ENCODE data around the gene SSR1.
"Not testable (repeated sequence)": the region's sequence is repeated elsewhere in the genome, so short reads cannot be mapped to it uniquely, and the experiment has no call there.

SSR1 gene

DNA sequence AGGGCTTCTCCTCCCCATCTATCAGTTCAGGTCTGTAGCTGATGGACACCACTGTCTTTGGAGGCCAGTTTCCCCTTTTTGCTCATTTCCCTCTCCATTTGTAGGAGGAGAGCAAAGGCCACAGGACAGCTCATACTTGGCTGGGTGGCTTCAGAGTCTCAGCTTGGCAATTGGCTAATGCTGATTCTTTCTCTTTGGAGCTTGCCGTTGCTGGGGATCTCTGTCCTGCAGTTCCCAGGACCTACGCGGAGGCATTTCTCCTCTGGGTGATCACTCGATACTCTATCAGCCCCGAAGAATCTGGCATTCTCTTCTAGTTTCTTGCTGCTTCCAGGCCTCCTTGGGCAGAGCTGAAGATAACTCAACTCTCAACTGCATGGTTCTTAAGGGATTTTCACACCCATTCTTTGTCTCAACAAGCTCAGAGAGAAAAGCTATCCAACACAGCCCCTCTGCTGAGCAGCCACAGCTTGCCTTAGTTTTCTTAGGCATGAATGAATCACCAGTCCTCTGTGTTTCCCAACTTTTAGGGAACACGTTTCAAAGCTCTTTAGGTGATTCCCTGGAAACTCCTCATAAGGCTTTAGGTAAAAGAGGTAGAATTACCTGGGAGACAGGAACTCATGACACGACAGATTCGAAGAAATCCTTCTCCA, 19.2 kb upstream of the SSR1 start:
- Mint-ChIP-seq H3K27ac (no peak overlapping the region), H3K27me3 (ENCODE audit: low read depth) (peaks cover 14% of the 10 kb centered on the region), H3K4me3 (no peak overlapping the region), H3K9me3 (no peaks in the 10 kb centered on the region), H3K4me1 (ENCODE audit: low read depth) (no peaks in the 10 kb centered on the region), H3K36me3 (ENCODE audit: low read depth) (no peaks in the 10 kb centered on the region)
- no peak for DNase-seq (ENCODE audit: low spot score)

DNA sequence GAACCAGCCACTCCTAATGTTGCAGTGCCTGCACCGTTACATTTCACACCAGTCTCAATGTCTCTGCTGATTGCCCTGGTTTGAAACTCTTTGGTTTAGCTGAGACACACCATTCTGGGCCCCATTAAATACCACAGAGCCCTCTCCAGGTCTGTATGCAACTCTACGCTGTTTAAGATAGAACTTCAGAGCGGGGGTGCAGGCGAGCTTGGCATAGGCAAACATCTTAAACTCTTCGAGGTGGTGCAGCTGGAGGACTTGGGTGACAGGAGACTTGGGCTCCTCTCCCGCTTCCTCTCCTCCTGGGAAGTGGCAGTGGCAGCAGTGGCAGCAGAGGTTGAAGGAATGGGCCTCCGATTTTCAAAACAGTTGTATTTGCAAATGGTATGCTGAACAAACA, 18.5 kb upstream of the SSR1 start:
- H3K36me3 Mint-ChIP-seq (ENCODE audit: low read depth): no peaks in the 10 kb centered on the region
- no peak overlapping the region for H3K4me3 Mint-ChIP-seq
- no peaks in the 10 kb centered on the region for H3K4me1 Mint-ChIP-seq (ENCODE audit: low read depth)
- H3K27ac Mint-ChIP-seq: no peak overlapping the region
- H3K27me3 Mint-ChIP-seq (ENCODE audit: low read depth): peaks cover 16% of the 10 kb centered on the region
- no peaks in the 10 kb centered on the region for H3K9me3 Mint-ChIP-seq
- no peak for DNase-seq (ENCODE audit: low spot score)

DNA sequence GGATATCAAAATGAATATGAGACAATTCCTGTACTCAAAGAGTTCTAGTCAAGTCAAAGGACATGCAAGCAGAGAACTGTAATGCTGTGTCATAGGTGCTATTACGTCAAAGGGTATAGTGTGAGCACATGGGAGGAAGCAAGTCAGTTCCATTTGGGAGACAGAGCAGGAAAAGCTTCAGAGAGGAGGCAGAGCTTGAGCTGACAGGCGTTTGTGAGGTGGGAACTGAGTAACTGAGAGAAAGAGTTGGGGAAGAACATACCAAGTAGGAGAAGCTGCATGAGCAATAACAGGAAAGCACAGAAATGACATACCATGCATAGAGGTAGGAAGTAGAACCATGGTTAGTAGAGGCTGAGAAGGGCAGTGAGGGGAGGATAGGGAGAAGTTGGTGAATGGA, 15.2 kb upstream of the SSR1 start:
- H3K4me1 Mint-ChIP-seq (ENCODE audit: low read depth): no peaks in the 10 kb centered on the region

DNA sequence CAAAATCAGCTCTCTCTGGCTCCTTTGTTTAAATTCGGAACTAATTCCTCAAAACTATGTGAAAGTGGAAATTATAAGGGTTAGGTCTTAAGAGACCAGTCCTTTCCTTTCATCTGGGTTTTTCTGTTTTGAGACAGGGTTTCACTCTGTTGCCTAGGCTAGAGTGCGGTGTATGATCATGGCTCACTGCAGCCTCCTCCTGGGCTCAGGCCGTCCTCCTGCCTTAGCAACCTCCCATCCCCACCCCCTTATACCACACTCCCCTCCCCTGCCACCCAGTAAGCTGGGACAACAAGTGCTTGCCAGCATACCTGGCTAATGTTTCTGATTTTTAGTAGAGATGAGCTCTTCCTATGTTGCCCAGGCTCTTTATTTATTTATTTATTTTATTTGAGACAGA, 12.8 kb upstream of the SSR1 start:
- H3K4me1 Mint-ChIP-seq (ENCODE audit: low read depth): no peaks in the 10 kb centered on the region
- peaks cover 4% of the 10 kb centered on the region for H3K9me3 Mint-ChIP-seq
- no peaks in the 10 kb centered on the region for H3K36me3 Mint-ChIP-seq (ENCODE audit: low read depth)
- DNase-seq (ENCODE audit: low spot score): no peak
- peaks cover 17% of the 10 kb centered on the region for H3K27me3 Mint-ChIP-seq (ENCODE audit: low read depth)
- H3K27ac Mint-ChIP-seq: no peak overlapping the region
- no peak overlapping the region for H3K4me3 Mint-ChIP-seq

More for the DNA sequence above, 15.2 kb upstream of the SSR1 start:
- no peaks in the 10 kb centered on the region for H3K36me3 Mint-ChIP-seq (ENCODE audit: low read depth)
- H3K27ac Mint-ChIP-seq: no peak overlapping the region
- peaks cover 4% of the 10 kb centered on the region for H3K9me3 Mint-ChIP-seq
- no peak for DNase-seq (ENCODE audit: low spot score)
- no peak overlapping the region for H3K4me3 Mint-ChIP-seq
- peaks cover 22% of the 10 kb centered on the region for H3K27me3 Mint-ChIP-seq (ENCODE audit: low read depth)

DNA sequence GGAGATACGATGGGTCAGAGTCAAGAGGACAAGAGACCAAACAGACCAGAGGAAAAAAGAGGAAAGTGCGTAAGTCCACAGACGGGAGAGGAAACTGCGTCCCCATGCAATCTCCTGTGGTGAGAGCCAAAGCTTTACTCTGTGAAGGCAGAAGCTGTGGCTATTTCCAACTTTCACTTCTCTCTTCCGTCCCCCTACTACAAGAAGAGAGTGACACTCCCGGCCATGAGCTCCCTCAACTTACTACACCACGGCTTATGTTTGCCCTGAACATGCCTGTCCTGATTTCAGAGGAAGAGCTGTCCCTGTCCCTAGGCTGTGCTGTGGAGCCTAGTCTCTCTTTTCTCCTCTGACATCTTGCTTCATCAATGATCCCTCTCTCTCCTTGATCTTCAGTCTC, 11.5 kb upstream of the SSR1 start:
- no peak for DNase-seq (ENCODE audit: low spot score)
- no peaks in the 10 kb centered on the region for H3K4me1 Mint-ChIP-seq (ENCODE audit: low read depth)
- no peaks in the 10 kb centered on the region for H3K36me3 Mint-ChIP-seq (ENCODE audit: low read depth)
- peaks cover 4% of the 10 kb centered on the region for H3K9me3 Mint-ChIP-seq
- no peak overlapping the region for H3K27ac Mint-ChIP-seq
- H3K4me3 Mint-ChIP-seq: no peak overlapping the region
- peaks cover 17% of the 10 kb centered on the region for H3K27me3 Mint-ChIP-seq (ENCODE audit: low read depth)

DNA sequence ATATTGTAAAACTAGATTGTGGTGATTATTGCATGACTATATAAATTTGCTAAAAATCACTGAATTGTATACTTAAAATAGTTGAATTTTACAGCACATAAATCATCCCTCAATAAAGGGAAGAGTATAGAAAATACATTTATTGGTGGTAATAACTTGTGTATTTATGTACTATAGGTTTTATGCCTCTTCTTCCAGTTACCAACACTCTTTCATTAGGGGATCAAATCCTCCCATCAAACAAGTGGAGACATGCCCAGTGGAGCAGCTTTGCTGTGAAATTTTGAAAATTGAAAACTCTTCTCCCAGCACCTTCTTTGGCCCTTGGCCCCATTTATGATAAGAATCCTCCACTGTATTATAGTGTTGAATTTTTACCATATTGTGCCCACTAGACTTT, 10.1 kb upstream of the SSR1 start:
- Mint-ChIP-seq H3K9me3 (peaks cover 4% of the 10 kb centered on the region), H3K27ac (no peak overlapping the region), H3K27me3 (ENCODE audit: low read depth) (peaks cover 12% of the 10 kb centered on the region), H3K36me3 (ENCODE audit: low read depth) (no peaks in the 10 kb centered on the region), H3K4me3 (no peak overlapping the region), H3K4me1 (ENCODE audit: low read depth) (peaks cover 1% of the 10 kb centered on the region)
- DNase-seq (ENCODE audit: low spot score): no peak

DNA sequence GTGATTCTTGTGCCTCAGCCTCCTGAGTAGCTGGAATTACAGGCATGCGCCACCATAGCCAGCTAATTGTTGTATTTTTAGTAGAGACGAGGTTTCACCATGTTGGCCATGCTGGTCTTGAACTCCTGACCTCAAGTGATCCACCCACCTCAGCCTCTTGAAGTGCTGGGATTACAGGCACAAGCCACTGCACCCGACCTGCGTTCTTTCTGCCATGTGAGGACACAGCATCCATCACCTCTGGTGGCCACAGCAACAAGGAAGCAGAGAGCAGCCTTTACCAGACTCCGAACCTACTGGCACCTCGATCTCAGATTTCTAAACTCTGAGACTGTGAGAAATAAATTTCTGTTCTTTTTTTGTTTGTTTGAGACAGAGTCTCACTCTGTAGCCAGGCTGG, 8.9 kb upstream of the SSR1 start:
- DNase-seq (ENCODE audit: low spot score); H3K9me3 Mint-ChIP-seq; H3K36me3 Mint-ChIP-seq (ENCODE audit: low read depth); H3K4me3 Mint-ChIP-seq; H3K27ac Mint-ChIP-seq; H3K4me1 Mint-ChIP-seq (ENCODE audit: low read depth): not testable (repeated sequence)
- H3K27me3 Mint-ChIP-seq (ENCODE audit: low read depth): peaks cover 12% of the 10 kb centered on the region

DNA sequence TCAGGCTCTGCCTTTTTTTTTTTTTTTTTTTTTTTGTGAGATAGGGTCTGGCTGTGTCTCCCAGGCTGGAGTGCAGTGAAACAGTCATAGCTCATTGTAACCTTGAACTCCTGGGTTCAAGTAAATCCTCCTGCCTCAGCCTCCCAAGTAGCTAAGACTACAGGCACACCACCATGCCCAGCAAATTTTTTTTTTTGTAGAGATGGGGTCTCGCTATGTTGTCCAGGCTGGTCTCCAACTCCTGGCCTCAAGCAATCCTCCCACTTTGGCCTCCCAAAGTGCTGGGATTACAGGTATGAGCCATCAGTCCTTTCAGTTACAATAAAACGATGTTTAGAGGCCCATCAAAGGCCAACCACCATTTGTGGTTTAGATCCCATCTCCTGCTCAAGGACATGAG, 6.4 kb upstream of the SSR1 start:
- not testable (repeated sequence) for H3K27me3 Mint-ChIP-seq (ENCODE audit: low read depth); H3K4me1 Mint-ChIP-seq (ENCODE audit: low read depth); H3K27ac Mint-ChIP-seq; DNase-seq (ENCODE audit: low spot score); H3K36me3 Mint-ChIP-seq (ENCODE audit: low read depth); H3K9me3 Mint-ChIP-seq; H3K4me3 Mint-ChIP-seq

DNA sequence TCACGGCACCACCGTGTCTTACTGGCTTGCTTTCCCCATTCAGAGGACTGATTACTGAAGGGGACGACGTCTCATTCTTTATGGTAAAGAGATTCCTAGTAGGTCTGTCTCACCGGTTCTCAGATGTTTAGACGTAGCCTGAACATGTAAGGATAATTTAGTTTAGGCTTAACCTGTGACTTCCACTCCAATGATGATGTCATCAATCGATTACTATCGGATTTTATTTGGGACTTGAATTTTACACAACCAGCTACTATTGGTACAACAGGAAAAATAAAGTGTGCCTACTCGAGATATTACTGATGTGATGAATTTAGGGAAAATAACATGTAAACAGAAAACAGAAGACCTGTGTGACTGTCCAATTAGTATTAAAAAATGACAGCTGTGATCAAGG, 4.5 kb upstream of the SSR1 start:
- Mint-ChIP-seq H3K36me3 (ENCODE audit: low read depth) (peaks cover 3% of the 10 kb centered on the region), H3K27me3 (ENCODE audit: low read depth) (peaks cover 2% of the 10 kb centered on the region), H3K4me1 (ENCODE audit: low read depth) (peaks cover 19% of the 10 kb centered on the region), H3K9me3 (no peaks in the 10 kb centered on the region), H3K27ac (no peak overlapping the region), H3K4me3 (no peak overlapping the region)
- DNase-seq (ENCODE audit: low spot score): no peak

DNA sequence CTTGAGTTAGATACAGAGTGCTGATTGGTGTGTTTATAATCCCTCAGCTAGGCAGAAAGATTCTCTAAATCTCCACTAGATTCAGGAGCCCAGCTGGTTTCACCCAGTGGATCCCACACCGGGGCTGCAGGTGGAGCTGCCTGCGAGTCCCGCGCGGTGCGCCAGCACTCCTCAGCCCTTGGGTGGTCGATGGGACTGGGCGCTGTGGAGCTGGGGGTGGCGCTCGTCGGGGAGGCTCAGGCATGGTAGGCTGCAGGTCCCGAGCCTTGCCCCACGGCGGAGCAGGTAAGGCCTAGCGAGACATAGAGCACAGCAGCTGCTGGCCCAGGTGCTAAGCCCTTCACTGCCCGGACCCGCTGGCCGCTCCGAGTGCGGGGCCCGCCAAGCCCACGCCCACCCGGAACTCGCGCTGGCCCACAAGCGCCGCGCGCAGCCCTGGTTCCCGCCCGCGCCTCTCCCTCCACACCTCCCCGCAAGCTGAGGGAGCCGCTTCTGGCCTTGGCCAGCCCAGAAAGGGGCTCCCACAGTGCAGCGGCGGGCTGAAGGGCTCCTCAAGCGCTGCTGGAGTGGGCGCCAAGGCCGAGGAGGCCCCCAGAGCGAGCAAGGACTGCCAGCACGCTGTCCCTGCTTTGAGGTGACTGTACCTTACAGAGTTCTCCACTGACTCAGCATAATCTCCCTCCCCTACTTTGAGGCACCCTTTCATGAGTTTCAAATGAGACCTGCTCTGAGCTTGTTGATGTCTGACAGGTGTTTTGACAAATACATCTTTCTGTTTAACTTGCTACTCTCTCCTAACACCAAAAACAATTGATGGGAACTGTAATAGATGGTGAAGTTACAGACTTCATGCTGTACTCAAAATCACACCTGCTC, 3.9 kb upstream of the SSR1 start:
- H3K4me3 Mint-ChIP-seq: no peak overlapping the region
- H3K27me3 Mint-ChIP-seq (ENCODE audit: low read depth): no peaks in the 10 kb centered on the region
- H3K36me3 Mint-ChIP-seq (ENCODE audit: low read depth): peaks cover 8% of the 10 kb centered on the region
- no peaks in the 10 kb centered on the region for H3K9me3 Mint-ChIP-seq
- peaks cover 22% of the 10 kb centered on the region for H3K4me1 Mint-ChIP-seq (ENCODE audit: low read depth)
- no peak for DNase-seq (ENCODE audit: low spot score)
- H3K27ac Mint-ChIP-seq: no peak overlapping the region

DNA sequence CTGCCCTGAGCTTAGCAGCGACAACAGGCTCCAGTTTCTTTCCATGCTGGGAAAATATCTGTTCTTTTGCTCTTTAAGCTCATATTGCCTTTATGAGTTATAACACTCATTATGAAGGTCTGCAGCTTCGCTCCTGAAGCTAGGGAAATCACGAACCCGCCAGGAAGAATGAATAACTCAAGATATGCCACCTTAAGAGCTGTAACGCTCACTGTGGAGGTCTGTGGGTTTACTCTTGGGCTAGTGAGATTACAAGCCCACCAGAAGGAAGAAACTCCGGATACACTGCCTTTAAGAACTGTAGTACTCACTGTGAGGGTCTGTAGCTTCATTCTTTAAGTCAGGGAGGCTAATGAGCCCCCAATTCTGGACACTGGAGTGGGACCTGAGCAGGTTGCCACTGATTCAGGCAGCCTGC, 3.0 kb upstream of the SSR1 start:
- Mint-ChIP-seq H3K4me3 (no peak overlapping the region), H3K27me3 (ENCODE audit: low read depth) (no peaks in the 10 kb centered on the region), H3K4me1 (ENCODE audit: low read depth) (peaks cover 28% of the 10 kb centered on the region), H3K9me3 (no peaks in the 10 kb centered on the region), H3K27ac (no peak overlapping the region), H3K36me3 (ENCODE audit: low read depth) (peaks cover 14% of the 10 kb centered on the region)
- no peak for DNase-seq (ENCODE audit: low spot score)

DNA sequence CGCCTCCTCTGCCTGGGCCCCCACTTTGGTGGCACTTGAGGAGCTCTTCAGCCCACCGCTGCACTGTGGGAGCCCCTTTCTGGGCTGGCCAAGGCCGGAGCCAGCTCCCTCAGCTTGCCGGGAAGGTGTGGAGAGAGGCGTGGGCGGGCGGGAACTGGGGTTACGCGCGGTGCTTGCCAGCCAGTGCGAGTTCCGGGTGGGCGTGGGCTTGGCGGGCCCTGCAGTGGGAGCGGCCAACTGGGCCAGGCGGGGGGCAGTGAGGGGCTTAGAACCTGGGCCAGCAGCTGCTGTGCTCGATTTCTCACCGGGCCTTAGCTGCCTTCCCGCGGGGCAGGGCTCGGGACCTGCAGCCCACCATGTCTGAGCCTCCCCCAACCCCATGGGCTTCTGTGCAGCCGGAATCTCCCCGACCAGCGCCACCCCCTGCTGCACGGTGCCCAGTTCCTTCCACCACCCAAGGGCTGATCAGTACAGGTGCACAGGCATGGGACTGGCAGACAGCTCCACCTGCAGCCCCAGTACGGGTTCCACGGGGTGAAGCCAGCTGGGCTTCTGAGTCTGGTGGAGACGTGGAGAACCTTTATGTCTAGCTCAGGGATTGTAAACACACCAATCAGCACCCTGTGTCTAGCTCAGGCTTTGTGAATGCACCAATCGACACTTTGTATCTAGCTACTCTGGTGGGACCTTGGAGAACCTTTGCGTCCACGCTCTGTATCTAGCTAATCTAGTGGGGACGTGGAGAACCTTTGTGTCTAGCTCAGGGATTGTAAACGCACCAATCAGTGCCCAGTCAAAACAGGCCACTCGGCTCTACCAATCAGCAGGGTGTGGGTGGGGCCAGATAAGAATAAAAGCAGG, 2.3 kb upstream of the SSR1 start:
- H3K36me3 Mint-ChIP-seq (ENCODE audit: low read depth): peaks cover 19% of the 10 kb centered on the region
- not testable (repeated sequence) for H3K4me3 Mint-ChIP-seq; H3K27me3 Mint-ChIP-seq (ENCODE audit: low read depth); H3K27ac Mint-ChIP-seq; H3K9me3 Mint-ChIP-seq; DNase-seq (ENCODE audit: low spot score)
- H3K4me1 Mint-ChIP-seq (ENCODE audit: low read depth): peaks cover 29% of the 10 kb centered on the region

DNA sequence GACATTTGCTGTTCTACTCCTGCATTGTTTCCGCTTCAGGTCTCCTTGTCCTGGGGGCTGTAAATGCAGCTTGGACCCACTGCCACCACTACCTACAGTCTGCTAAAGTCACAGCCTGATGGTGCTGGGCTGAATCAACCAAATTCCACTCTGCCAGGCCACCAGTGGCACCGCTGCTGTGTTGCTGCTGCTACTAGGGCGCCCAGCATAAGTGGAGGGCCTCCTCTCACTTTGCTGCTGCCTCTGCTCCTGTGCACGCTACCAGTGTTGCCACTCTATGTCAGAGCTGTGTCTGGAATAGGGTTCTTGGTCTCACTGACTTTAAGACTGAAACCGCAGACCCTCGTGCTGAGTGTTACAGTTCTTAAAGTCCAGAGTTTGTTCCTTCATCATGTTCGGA, 1.4 kb upstream of the SSR1 start:
- no peak overlapping the region for H3K4me3 Mint-ChIP-seq
- no peak for DNase-seq (ENCODE audit: low spot score)
- H3K4me1 Mint-ChIP-seq (ENCODE audit: low read depth): peaks cover 33% of the 10 kb centered on the region
- H3K27ac Mint-ChIP-seq: peak overlapping the region; percentile 71
- no peaks in the 10 kb centered on the region for H3K27me3 Mint-ChIP-seq (ENCODE audit: low read depth)
- H3K9me3 Mint-ChIP-seq: peaks cover 5% of the 10 kb centered on the region
- peaks cover 28% of the 10 kb centered on the region for H3K36me3 Mint-ChIP-seq (ENCODE audit: low read depth)
